GM13976 (cell line): Measurements from ENCODE around the gene EPN1.

Source experiments
- DNase-seq: peaks from one replicate; pipeline ENCODE4 v3.0.0; 2012; ENCODE audit warnings: low spot score
- CTCF ChIP-seq: IDR thresholded peaks from 2 replicates; pipeline ENCODE4 v1.5.1; 2012; ENCODE audit warnings: borderline replicate concordance, mild to moderate bottlenecking; ENCODE audit not compliant: insufficient read depth; ENCODE audit errors: extremely low read depth, missing control alignments, control extremely low read depth
- in situ Hi-C: fragments of 300-500 bp; cut with MboI; formaldehyde crosslinking; loops from one replicate; pipeline ENCODE4 v1.12.0; 2022; ENCODE audit warnings: low sequenced_read_pairs, mixed read lengths, inconsistent platforms; ENCODE audit not compliant: unreplicated experiment

Gene EPN1

GRCh38 chr19:55693336-55693974 is 18.4 kb downstream of the EPN1 start:
- DNase-seq = peak; percentile 40
- no peak for TF ChIP-seq CTCF
- in situ Hi-C loops = no loop called here

GRCh38 chr19:55694241-55694655 is 19.2 kb downstream of the EPN1 start:
- TF ChIP-seq CTCF = no peak
- DNase-seq = no peak
- in situ Hi-C loops = no loop called here

- in situ Hi-C loops = no loop called here
- no peak for DNase-seq
- TF ChIP-seq CTCF = no peak
Observed at GRCh38 chr19:55694656-55695491, 19.8 kb downstream of the EPN1 start.

GRCh38 chr19:55695511-55696290 is 20.7 kb downstream of the EPN1 start:
- no peak for TF ChIP-seq CTCF
- in situ Hi-C loops = no loop called here
- DNase-seq = no peak

- in situ Hi-C loops = no loop called here
- no peak for DNase-seq
- no peak for TF ChIP-seq CTCF
Observed at GRCh38 chr19:55696301-55697068, 21.5 kb downstream of the EPN1 start.

GRCh38 chr19:55697069-55697440 is 22.0 kb downstream of the EPN1 start:
- no peak for DNase-seq
- no peak for TF ChIP-seq CTCF
- in situ Hi-C loops = no loop called here
